Measurements from ENCODE around the gene SYMPK.

SYMPK gene

GRCh38 chr19:45866400-45867176, 3.6 kb upstream of the SYMPK start:
- no peak for DNase-seq (ENCODE audit: low read depth in 2 of 2)

- no peak for DNase-seq (ENCODE audit: low read depth in 2 of 2)
Observed at GRCh38 chr19:45865269-45865948, 2.5 kb upstream of the SYMPK start.

GRCh38 chr19:45864629-45865082, 1.7 kb upstream of the SYMPK start:
- no peak for DNase-seq (ENCODE audit: low read depth in 2 of 2)

- no peak for DNase-seq (ENCODE audit: low read depth in 2 of 2)
Observed at GRCh38 chr19:45863840-45864628, 1.1 kb upstream of the SYMPK start, which contains the start of gene FOXA3. TSS of gene FOXA3 (plus strand) at chr19:45864326. CDS start at chr19:45864457, 131 bp downstream.

GRCh38 chr19:45863335-45863839, 440 bp upstream of the SYMPK start:
- no peak for DNase-seq (ENCODE audit: low read depth in 2 of 2)

GRCh38 chr19:45862271-45862563, 730 bp downstream of the SYMPK start:
- DNase-seq (ENCODE audit: low read depth in 2 of 2), result no peak

GRCh38 chr19:45860359-45861259, 2.3 kb downstream of the SYMPK start:
- no peak for DNase-seq (ENCODE audit: low read depth in 2 of 2)

GRCh38 chr19:45854167-45854778, 8.7 kb downstream of the SYMPK start:
- no peak for DNase-seq (ENCODE audit: low read depth in 2 of 2)

- DNase-seq (ENCODE audit: low read depth in 2 of 2), result no peak
Observed at GRCh38 chr19:45852983-45853382, 10.0 kb downstream of the SYMPK start.

GRCh38 chr19:45852145-45852750, 10.7 kb downstream of the SYMPK start:
- DNase-seq (ENCODE audit: low read depth in 2 of 2), result no peak

GRCh38 chr19:45848922-45849321, 14.0 kb downstream of the SYMPK start:
- DNase-seq (ENCODE audit: low read depth in 2 of 2), result no peak

- DNase-seq (ENCODE audit: low read depth in 2 of 2), result no peak
Observed at GRCh38 chr19:45847663-45848062, 15.3 kb downstream of the SYMPK start.

GRCh38 chr19:45842198-45842597, 20.7 kb downstream of the SYMPK start:
- DNase-seq (ENCODE audit: low read depth in 2 of 2), result no peak

GRCh38 chr19:45834970-45835369, 28.0 kb downstream of the SYMPK start:
- DNase-seq (ENCODE audit: low read depth in 2 of 2), result no peak

- no peak for DNase-seq (ENCODE audit: low read depth in 2 of 2)
Observed at GRCh38 chr19:45828945-45829344, 34.0 kb downstream of the SYMPK start.

GRCh38 chr19:45828523-45828922, 34.4 kb downstream of the SYMPK start:
- DNase-seq (ENCODE audit: low read depth in 2 of 2), result no peak

GRCh38 chr19:45827459-45828093, 35.4 kb downstream of the SYMPK start:
- DNase-seq (ENCODE audit: low read depth in 2 of 2), result no peak

GRCh38 chr19:45826934-45827333, 36.0 kb downstream of the SYMPK start:
- DNase-seq (ENCODE audit: low read depth in 2 of 2), result no peak

GRCh38 chr19:45825917-45826893, 36.7 kb downstream of the SYMPK start:
- no peak for DNase-seq (ENCODE audit: low read depth in 2 of 2)

Data from fibroblast of skin of left biceps (primary cell).